HG03175 (cell line): ENCODE results near the gene TBC1D7.

Source experiments
- ATAC-seq: cut with Tn5 transposase; IDR thresholded peaks from one replicate; pipeline ENCODE4 v1.9.1; 2021; ENCODE audit warnings: mild to moderate bottlenecking, moderate library complexity; ENCODE audit not compliant: unreplicated experiment

Gene TBC1D7

GRCh38 chr6:13357551-13358075 lies 29.3 kb upstream of the TBC1D7 start:
- ATAC-seq: no peak

- peak; percentile 93 for ATAC-seq
Observed at GRCh38 chr6:13355999-13356785, 27.9 kb upstream of the TBC1D7 start.

GRCh38 chr6:13355043-13355945 lies 27.0 kb upstream of the TBC1D7 start:
- ATAC-seq: peak; percentile 39

GRCh38 chr6:13354331-13355042 lies 26.1 kb upstream of the TBC1D7 start:
- no peak for ATAC-seq

GRCh38 chr6:13352165-13352564 lies 23.8 kb upstream of the TBC1D7 start:
- no peak for ATAC-seq

GRCh38 chr6:13351271-13351670 lies 22.9 kb upstream of the TBC1D7 start:
- ATAC-seq: no peak

- no peak for ATAC-seq
Observed at GRCh38 chr6:13349811-13350506, 21.6 kb upstream of the TBC1D7 start.

- ATAC-seq: no peak
Observed at GRCh38 chr6:13348334-13349113, 20.2 kb upstream of the TBC1D7 start.

GRCh38 chr6:13346245-13346644 lies 17.9 kb upstream of the TBC1D7 start:
- no peak for ATAC-seq

- no peak for ATAC-seq
Observed at GRCh38 chr6:13342414-13343019, 14.2 kb upstream of the TBC1D7 start.

- no peak for ATAC-seq
Observed at GRCh38 chr6:13339863-13340630, 11.7 kb upstream of the TBC1D7 start.

GRCh38 chr6:13338038-13338437 lies 9.7 kb upstream of the TBC1D7 start:
- no peak for ATAC-seq

- no peak for ATAC-seq
Observed at GRCh38 chr6:13336553-13336952, 8.2 kb upstream of the TBC1D7 start.

- ATAC-seq: no peak
Observed at GRCh38 chr6:13334953-13335352, 6.6 kb upstream of the TBC1D7 start.

- no peak for ATAC-seq
Observed at GRCh38 chr6:13332349-13332706, 4.0 kb upstream of the TBC1D7 start.

- no peak for ATAC-seq
Observed at GRCh38 chr6:13331516-13332348, 3.4 kb upstream of the TBC1D7 start.

GRCh38 chr6:13328875-13329183 lies 492 bp upstream of the TBC1D7 start:
- no peak for ATAC-seq

- no peak for ATAC-seq
Observed at GRCh38 chr6:13327691-13328075, 654 bp downstream of the TBC1D7 start.
